GM04503 (cell line): Measurements from ENCODE around the gene CLEC18C.
"Not testable (repeated sequence)": the region's sequence is repeated elsewhere in the genome, so short reads cannot be mapped to it uniquely, and the experiment has no call there.

ENCODE experiments used
- DNase-seq: peaks from one replicate; pipeline ENCODE4 v3.0.0-alpha.2; 2012; ENCODE audit warnings: low read depth

The CLEC18C gene

DNA sequence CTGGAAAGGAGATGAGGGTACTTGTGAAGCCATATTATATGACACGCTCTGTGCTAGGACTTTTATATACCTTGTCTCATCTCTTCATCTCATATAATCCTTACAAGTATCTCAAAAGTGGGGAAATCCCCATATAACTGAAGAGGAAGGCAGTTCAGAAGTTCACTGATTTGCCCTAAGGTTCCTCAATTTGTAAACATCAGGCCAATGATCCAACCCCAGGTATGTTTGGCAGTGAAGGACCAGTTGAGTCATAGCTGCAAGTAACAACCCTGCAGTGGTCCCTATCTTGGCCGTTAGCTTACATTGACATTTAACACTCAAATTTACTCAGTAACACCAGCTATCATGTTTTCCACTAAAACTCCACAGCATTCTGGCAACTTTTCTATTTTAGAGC, 45.0 kb downstream of the CLEC18C start:
- not testable (repeated sequence) for DNase-seq

DNA sequence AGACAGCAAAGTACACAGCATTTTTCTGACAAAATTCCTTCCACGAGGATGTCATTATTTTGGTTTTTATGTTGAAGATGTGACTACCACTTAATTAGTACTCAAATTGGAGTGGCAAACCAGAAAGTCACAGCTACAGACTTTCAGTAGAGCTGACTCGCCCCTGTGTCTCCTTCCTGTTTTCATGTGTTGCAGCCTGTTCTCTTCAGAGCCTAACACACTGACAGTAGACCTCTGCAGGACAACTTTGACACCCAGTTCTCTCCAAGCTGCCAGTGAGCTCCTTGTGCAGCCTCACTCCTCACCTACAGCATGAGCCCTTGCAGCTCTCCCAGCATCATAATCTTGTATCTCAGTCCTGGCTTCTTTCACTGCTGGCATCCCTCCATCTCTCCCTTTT, 49.0 kb downstream of the CLEC18C start:
- not testable (repeated sequence) for DNase-seq

DNA sequence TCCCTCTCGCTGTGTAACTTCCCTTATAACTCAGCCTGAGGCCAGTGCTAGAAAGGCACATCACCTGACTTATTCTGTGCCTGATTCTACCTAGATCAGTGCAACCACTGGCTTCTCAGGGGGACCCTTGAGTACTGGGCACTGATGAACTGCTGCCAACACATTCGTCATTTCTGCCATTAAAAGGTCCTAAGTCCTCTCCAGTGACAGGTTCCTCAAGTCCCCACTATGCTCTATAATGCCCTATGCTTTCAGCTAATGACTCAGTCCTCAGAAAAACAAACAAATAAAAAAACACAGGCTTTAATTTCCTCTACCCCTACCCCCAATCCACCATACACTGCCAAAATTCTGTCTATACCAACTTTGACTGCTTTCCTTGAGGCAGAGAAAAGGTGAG, 49.6 kb downstream of the CLEC18C start:
- not testable (repeated sequence) for DNase-seq

DNA sequence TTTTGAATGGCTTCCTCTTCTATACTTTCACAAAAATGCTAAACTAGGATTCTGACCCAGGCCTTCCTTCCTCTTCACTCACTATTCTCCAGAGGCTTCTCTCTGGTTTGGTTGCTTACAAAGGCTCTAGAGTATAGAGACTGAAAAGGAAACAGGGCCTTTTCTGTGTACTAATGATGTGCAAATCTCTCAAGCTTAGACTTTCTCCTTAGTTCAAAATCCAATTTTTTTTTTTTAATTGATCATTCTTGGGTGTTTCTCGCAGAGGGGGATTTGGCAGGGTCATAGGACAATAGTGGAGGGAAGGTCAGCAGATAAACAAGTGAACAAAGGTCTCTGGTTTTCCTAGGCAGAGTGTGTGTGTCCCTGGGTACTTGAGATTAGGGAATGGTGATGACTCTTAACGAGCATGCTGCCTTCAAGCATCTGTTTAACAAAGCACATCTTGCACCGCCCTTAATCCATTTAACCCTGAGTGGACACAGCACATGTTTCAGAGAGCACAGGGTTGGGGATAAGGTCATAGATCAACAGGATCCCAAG, 50.5 kb downstream of the CLEC18C start:
- not testable (repeated sequence) for DNase-seq

DNA sequence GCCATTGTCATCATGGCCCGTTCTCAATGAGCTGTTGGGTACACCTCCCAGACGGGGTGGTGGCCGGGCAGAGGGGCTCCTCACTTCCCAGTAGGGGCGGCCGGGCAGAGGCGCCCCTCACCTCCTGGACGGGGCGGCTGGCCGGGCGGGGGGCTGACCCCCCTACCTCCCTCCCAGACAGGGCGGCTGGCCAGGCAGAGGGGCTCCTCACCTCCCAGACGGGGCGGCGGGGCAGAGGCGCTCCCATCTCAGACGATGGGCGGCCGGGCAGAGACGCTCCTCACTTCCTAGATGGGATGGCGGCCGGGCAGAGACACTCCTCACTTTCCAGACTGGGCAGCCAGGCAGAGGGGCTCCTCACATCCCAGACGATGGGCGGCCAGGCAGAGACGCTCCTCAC, 51.1 kb downstream of the CLEC18C start:
- DNase-seq: not testable (repeated sequence)

DNA sequence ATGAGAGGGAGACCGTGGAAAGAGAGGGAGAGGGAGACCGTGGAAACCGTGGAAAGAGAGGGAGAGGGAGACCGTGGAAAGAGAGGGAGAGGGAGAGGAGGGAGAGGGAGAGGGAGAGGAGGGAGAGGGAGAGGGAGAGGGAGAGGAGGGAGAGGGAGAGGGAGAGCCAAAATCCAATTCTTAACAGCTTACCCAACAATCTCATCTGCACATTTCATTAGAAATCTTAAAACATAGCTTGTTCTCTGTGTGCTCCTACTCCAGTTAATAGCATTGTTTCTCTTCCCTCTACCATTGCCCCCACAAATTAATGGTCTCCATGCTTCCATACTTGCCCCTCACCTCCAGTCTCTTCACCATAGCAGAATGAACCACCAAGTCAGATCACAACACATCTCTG, 51.8 kb downstream of the CLEC18C start:
- DNase-seq: not testable (repeated sequence)

DNA sequence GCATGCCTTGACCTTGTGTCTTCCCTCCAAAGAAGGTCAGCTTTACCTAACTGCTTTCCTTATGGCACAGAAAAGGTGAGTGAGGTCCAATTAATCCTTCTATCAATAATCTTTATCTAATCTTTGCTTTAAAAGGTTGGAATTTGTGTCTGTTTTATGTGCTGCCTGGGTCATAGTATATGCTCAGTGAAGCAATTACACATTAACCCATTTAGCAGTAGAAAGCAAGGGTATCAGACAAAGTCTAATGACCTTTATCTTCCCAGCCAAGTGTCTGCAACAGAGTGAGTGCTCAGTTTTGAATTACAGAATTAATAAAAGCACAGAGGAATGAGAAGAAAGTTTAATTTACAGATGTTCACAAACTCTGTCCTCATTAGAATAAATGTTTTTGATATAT, 52.4 kb downstream of the CLEC18C start:
- not testable (repeated sequence) for DNase-seq

DNA sequence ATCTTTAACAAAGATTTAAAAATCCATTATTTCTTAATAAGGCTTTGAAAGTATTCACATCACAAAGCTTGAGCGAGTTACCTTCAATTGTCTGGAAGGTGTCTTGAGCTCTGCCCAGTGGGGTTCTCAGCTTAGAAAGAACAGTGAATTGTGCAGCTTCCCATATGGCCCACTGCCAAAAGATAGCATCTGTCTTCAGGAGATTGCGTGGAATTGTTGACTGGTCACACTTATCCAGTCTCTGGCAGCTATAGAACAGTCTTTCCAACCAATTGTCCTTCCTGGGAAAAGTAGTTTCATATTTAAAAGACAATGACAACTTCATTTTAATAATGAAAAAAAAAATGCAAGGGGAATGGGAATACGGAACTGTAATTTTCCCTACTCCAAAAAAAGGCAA, 58.2 kb downstream of the CLEC18C start:
- not testable (repeated sequence) for DNase-seq
